ENCODE results near the gene PHC2.

PHC2 gene

DNA sequence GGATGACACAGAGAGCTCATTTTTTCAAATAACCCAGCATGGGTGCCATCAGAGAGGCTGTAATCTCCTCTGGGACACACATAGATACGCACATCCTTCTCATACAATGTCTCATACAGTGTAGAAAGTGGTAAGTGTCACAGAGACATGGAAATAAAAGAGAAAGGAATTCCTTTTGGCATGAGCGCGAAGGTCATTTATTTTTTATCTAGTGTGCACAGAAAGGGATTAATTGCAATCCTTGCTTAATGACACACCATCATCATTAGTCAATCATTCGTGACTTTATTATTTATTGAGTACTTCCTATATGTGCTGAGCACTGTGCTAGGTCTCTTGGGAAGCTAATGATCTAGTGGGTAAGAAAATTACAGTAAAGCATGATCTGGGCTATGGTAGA is 46.6 kb upstream of the PHC2 start (continued):
- no peak for TF ChIP-seq TCF7L2 (IDR thresholded peaks at IDR 0.05; ENCODE audit: borderline replicate concordance, low read depth, low read length)
- TF ChIP-seq ZNF510 (tag by site-specific recombination; IDR thresholded peaks at IDR 0.05; ENCODE audit: insufficient replicate concordance) = no peak
- no peak for TF ChIP-seq YY2 (tag by site-specific recombination; IDR thresholded peaks at IDR 0.05)
- no peak for TF ChIP-seq KLF1 (tag by site-specific recombination; IDR thresholded peaks at IDR 0.05)

DNA sequence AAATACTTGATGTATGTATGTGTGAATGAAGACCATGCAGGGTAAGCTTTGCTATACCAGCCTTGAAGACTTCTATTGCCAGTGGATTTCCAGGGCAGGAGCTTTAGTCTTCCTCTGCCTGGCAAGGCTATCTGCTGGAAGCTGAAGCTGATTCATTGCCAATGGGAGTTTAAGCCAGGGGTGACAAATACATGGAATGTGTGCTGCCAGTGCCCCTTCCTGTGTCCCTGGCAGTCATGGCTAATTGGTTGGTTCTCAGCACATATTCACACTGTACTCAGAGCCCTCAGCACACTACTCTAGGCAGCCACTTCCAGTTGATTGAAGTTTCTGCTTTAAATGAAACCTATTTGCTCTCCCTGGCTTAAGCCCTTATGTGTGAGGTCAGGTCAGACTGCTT is 43.0 kb upstream of the PHC2 start:
- Histone ChIP-seq H3K4me1 (ENCODE audit: control insufficient read depth, insufficient read depth, low read length) (no peaks in the 10 kb centered on the region), H3K4me3 (ENCODE audit: low read depth, low read length) (no peak overlapping the region), H3K36me3 (ENCODE audit: control insufficient read depth in 2 of 2, insufficient read depth in 1 of 2, low read length in 2 of 2) (peaks cover 0 to 8% of the 10 kb centered on the region in 2 experiments; a peak in 1 of 3 replicates), H3K27ac (ENCODE audit: extremely low read depth, low read depth, low read length) (no peak overlapping the region), H3K9me3 (ENCODE audit: control insufficient read depth, insufficient read depth, low read depth, low read length) (no peaks in the 10 kb centered on the region)
- POLR2A ChIA-PET = no interaction called here
- TF ChIP-seq ZNF121 (tag by site-specific recombination; IDR thresholded peaks at IDR 0.05) (no peak), MZF1 (tag by site-specific recombination; IDR thresholded peaks at IDR 0.05; ENCODE audit: borderline replicate concordance) (no peak), KLF10 (tag by site-specific recombination; IDR thresholded peaks at IDR 0.05) (no peak), KLF8 (tag by site-specific recombination; IDR thresholded peaks at IDR 0.05) (no peak), ZNF341 (tag by site-specific recombination; IDR thresholded peaks at IDR 0.05; ENCODE audit: low read depth) (no peak), ZNF202 (tag by site-specific recombination; IDR thresholded peaks at IDR 0.05; ENCODE audit: borderline replicate concordance) (no peak), ZNF548 (tag by site-specific recombination; IDR thresholded peaks at IDR 0.05) (no peak)
- TF ChIP-seq, protein P1, sequence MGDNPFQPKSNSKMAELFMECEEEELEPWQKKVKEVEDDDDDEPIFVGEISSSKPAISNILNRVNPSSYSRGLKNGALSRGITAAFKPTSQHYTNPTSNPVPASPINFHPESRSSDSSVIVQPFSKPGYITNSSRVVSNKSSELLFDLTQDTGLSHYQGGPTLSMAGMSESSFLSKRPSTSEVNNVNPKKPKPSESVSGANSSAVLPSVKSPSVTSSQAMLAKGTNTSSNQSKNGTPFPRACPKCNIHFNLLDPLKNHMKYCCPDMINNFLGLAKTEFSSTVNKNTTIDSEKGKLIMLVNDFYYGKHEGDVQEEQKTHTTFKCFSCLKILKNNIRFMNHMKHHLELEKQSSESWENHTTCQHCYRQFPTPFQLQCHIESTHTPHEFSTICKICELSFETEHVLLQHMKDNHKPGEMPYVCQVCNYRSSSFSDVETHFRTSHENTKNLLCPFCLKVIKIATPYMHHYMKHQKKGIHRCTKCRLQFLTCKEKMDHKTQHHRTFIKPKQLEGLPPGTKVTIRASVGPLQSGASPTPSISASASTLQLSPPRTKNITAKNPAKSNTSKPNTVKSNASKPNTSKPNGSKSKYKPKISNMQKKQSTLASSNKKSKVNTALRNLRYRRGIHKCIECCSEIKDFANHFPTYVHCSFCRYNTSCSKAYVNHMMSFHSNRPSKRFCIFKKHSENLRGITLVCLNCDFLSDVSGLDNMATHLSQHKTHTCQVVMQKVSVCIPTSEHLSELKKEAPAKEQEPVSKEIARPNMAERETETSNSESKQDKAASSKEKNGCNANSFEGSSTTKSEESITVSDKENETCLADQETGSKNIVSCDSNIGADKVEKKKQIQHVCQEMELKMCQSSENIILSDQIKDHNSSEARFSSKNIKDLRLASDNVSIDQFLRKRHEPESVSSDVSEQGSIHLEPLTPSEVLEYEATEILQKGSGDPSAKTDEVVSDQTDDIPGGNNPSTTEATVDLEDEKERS (tag by site-specific recombination; IDR thresholded peaks at IDR 0.05) = no peak
- TF ChIP-seq, protein P2, sequence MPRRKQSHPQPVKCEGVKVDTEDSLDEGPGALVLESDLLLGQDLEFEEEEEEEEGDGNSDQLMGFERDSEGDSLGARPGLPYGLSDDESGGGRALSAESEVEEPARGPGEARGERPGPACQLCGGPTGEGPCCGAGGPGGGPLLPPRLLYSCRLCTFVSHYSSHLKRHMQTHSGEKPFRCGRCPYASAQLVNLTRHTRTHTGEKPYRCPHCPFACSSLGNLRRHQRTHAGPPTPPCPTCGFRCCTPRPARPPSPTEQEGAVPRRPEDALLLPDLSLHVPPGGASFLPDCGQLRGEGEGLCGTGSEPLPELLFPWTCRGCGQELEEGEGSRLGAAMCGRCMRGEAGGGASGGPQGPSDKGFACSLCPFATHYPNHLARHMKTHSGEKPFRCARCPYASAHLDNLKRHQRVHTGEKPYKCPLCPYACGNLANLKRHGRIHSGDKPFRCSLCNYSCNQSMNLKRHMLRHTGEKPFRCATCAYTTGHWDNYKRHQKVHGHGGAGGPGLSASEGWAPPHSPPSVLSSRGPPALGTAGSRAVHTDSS (tag by site-specific recombination; IDR thresholded peaks at IDR 0.05) = no peak
- CTCF ChIA-PET = interaction anchor here (1.3 to 3.8 kb wide), 2 partner anchors 138 to 347 kb away, joined by 4 to 27 read pairs; no protein-coding TSS in a partner anchor

DNA sequence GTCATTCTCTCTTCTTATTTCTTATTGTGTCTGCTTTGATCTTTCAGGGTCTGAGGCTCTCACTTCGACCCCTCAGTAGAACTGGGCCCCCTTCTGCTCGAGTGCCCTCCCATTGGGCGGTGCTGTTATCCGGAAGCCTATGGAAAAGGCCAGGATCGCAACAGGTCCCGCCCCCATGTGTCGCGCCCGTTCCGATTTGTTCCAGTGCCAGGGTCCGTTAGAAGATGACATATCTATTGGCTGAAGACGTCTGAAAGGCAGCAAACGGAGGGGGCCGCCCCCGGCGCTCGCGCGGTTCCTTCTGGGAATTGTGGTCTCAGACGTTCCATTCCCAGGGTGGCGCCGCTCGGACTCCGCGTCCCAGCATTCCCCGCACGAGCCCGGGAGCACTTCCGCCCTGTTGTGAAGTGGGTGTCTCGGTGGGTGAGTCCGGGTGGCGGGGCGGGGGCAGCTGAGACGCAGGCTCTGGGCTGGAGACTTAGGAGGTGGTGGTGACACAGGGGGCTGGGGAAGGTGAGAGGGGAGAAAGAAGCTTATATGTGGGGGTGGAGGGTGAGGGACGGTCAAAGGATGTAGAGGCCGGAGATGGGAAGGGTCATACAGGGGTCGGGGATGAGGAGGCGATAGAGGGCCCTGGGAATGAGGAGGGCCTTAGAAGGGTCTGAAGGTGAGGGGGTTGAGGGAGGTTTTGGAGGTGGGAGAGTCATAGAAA is 41.5 kb upstream of the PHC2 start, which contains the start of gene ZSCAN20:
Gene ZSCAN20, plus strand, starts transcription at position 377 of the 712 bp plus-strand sequence. CDS start 6,644 bp downstream, outside the sequence.
- H3K27ac ChIP-seq (ENCODE audit: extremely low read depth, low read depth, low read length) = peak within 1 kb of the TSS; percentile 12; the same call in 1 of the 2 replicates
- no peaks in the 10 kb centered on the region for H3K36me3 ChIP-seq (ENCODE audit: control insufficient read depth in 2 of 2, insufficient read depth in 1 of 2, low read length in 2 of 2)
- ChIA-PET CTCF (interaction anchor here (0.6 to 6.4 kb wide), 11 partner anchors 13 to 386 kb away, joined by 3 to 114 read pairs (median 11); no protein-coding TSS in a partner anchor), POLR2A (interaction anchor here (1.1 to 1.3 kb wide), 2 partner anchors 12 to 345 kb away, joined by 3 to 4 read pairs; no protein-coding TSS in a partner anchor)
- H3K4me1 ChIP-seq (ENCODE audit: control insufficient read depth, insufficient read depth, low read length) = no peaks in the 10 kb centered on the region
- H3K9me3 ChIP-seq (ENCODE audit: control insufficient read depth, insufficient read depth, low read depth, low read length) = no peaks in the 10 kb centered on the region
- H3K4me3 ChIP-seq (ENCODE audit: low read depth, low read length) = peak within 1 kb of the TSS; percentile 81
- TF ChIP-seq, protein P3, sequence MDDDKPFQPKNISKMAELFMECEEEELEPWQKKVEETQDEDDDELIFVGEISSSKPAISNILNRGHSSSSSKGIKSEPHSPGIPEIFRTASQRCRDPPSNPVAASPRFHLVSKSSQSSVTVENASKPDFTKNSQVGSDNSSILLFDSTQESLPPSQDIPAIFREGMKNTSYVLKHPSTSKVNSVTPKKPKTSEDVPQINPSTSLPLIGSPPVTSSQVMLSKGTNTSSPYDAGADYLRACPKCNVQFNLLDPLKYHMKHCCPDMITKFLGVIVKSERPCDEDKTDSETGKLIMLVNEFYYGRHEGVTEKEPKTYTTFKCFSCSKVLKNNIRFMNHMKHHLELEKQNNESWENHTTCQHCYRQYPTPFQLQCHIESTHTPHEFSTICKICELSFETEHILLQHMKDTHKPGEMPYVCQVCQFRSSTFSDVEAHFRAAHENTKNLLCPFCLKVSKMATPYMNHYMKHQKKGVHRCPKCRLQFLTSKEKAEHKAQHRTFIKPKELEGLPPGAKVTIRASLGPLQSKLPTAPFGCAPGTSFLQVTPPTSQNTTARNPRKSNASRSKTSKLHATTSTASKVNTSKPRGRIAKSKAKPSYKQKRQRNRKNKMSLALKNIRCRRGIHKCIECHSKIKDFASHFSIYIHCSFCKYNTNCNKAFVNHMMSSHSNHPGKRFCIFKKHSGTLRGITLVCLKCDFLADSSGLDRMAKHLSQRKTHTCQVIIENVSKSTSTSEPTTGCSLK (tag by site-specific recombination; IDR thresholded peaks at IDR 0.05) = no peak
- no peak for TF ChIP-seq ZNF16 (tag by site-specific recombination; IDR thresholded peaks at IDR 0.05; ENCODE audit: low read depth)
- TF ChIP-seq ZNF112 (tag by site-specific recombination; IDR thresholded peaks at IDR 0.05) = no peak
- TF ChIP-seq, protein P4, sequence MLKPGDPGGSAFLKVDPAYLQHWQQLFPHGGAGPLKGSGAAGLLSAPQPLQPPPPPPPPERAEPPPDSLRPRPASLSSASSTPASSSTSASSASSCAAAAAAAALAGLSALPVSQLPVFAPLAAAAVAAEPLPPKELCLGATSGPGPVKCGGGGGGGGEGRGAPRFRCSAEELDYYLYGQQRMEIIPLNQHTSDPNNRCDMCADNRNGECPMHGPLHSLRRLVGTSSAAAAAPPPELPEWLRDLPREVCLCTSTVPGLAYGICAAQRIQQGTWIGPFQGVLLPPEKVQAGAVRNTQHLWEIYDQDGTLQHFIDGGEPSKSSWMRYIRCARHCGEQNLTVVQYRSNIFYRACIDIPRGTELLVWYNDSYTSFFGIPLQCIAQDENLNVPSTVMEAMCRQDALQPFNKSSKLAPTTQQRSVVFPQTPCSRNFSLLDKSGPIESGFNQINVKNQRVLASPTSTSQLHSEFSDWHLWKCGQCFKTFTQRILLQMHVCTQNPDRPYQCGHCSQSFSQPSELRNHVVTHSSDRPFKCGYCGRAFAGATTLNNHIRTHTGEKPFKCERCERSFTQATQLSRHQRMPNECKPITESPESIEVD (tag by site-specific recombination; IDR thresholded peaks at IDR 0.05) = no peak
- TF ChIP-seq ZNF623 (tag by site-specific recombination; IDR thresholded peaks at IDR 0.05) = no peak
- TF ChIP-seq ZNF132 (tag by site-specific recombination; IDR thresholded peaks at IDR 0.05; ENCODE audit: borderline replicate concordance) = no peak
- TF ChIP-seq ZNF211 (tag by site-specific recombination; IDR thresholded peaks at IDR 0.05; ENCODE audit: low read depth) = no peak
- TF ChIP-seq ZNF501 (tag by site-specific recombination; IDR thresholded peaks at IDR 0.05) = peak; percentile 86
- no peak for TF ChIP-seq ZNF48 (tag by site-specific recombination; IDR thresholded peaks at IDR 0.05)
- TF ChIP-seq, protein P2 (tag by site-specific recombination; IDR thresholded peaks at IDR 0.05) = no peak
- no peak for TF ChIP-seq ZNF266 (tag by site-specific recombination; IDR thresholded peaks at IDR 0.05; ENCODE audit: low read depth)
